OCI-M1 (cell line): ENCODE data around the gene CASP5.
"Not testable (repeated sequence)": the region's sequence is repeated elsewhere in the genome, so short reads cannot be mapped to it uniquely, and the experiment has no call there.

Experiments used
- DNase-seq: peaks from one replicate; lab custom pipeline; 2025; lab: John Stamatoyannopoulos, UW

CASP5 gene

DNA sequence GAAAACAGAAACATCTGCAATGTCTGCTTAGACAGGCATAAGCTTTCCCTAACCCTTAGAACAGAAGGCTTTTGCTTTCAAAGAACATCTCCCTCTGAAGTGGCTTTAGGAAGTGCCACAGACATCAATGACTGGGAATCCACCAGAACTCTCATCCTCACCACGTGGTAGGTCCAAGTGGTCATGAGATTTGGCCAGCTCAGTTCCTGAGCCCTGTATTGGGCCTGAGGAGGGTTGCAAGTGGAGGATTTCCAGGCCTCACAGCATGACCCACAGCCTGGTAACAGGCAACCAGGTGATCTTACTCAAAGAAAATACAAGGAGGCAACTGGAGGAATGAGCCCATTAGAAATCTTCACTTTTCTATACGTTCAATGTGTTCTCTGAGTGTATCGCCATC lies 10.4 kb upstream of the CASP5 start:
- no peak for DNase-seq

DNA sequence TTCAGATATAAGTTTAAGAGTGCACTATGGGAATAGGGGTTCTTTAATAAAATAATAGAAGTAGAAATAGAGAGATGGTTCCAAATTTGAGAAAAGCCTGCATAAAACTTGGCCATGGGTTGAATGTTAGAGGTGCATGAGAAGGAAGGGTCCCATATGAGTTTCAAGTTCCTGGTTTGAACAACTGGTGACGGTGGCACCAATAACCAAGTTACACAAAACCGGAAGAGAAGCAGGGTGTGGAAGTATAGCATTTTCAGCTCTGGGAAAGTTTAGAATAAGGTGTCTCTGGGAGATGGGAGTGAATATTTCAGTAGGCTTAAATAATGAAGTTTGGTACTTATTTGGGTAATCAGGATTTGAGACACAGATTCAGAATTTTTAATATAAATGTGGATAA lies 9.5 kb upstream of the CASP5 start:
- no peak for DNase-seq

- DNase-seq = peak; percentile 73
Measured at GRCh38 chr11:105027678-105028077, 4.7 kb upstream of the CASP5 start.

GRCh38 chr11:105024394-105024793 lies 1.4 kb upstream of the CASP5 start:
- peak; percentile 31 for DNase-seq

GRCh38 chr11:105022527-105022926 lies 441 bp downstream of the CASP5 start:
- no peak for DNase-seq

DNA sequence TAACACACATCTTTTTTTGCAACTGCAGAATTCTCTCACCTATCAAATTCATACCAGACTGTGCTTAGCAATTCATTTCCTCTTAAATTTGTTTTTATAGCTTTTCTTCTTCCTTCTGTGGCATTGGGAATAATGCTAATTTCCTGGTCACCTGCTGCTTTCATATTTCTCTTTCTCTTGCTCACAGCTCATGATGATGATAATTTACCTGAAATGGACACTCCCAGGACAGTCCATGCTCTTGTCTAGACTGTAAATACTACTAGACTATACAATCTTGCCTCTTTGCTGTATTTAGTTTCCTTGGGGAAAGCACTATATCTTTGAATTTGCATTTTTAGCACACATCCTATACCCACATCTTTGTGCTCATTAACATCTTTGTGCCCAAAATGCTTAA lies 15.5 kb downstream of the CASP5 start:
- no peak for DNase-seq

DNA sequence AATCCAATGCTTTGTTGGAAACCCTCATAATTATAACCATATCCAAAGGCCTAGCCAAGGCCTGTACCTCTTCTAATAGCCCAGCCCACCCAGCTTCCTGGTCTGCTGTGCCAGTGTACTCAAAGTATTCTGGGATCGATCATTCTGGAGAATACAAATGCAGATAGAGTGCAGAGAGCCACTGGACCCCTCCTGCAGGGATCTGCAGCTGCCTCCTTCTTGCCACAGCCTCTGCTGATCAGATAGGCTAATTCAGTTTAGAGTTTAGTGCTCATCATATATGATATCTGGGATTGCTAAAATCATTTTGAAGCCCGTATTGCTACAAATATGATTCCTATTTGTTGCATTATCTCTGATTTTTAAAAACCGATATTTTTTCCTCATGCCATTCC lies 17.5 kb downstream of the CASP5 start:
- no peak for DNase-seq

DNA sequence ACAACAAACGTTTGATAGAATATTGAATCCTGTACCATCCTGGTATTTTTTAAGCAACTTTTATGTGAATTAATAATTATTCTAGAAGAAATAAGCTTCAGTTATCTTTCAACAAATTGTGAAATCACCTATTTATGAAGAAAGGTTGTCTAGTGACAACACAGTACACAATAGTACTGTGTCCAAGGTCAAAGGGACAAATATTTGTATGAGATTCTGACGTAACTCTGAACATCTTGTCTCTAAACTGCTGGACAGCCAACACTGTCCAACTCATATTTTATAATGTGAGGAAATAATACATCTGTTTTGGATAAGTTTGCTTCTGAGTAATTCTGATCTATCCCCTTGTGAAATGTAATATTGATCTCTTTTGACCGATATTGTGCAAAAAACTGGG lies 18.9 kb downstream of the CASP5 start:
- no peak for DNase-seq

GRCh38 chr11:105003151-105003550 lies 19.8 kb downstream of the CASP5 start:
- DNase-seq = no peak

DNA sequence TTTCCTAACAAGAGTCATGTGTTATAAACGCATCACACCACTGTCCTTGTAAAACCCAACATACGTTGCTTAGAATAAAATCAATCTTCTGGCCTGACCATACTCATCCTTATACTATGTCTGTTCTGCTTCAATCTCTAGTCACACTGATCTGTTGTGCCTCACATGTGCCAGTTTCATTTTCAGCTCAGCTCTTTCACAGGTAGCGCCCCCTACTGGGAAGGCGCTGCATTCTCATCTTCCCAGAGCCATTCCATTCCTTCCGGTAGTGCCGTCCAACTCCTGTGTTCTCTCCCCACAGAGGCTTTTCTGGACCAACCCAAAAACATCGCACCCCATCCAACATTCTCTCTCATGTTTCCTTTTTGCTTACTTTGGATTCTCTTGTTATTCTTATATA lies 22.2 kb downstream of the CASP5 start:
- peak; percentile 37 for DNase-seq

DNA sequence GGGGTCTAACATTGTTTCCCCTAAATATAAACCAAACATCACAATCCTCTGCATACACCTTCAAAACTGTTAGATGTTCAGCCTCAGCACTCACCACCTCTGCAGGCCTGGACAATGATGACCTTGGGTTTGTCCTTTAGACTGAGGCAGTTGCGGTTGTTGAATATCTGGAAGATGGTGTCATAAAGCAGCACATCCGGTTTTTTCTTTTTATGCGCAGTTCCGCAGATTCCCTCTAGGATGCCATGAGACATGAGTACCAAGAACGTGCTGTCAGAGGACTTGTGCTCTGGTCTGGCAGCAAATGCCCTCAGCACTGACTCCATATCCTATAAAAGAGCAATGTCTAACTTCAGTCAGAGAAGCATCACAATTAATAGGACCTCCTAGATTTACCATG lies 22.8 kb downstream of the CASP5 start:
- DNase-seq = no peak

GRCh38 chr11:104999721-105000120 lies 23.2 kb downstream of the CASP5 start:
- DNase-seq = no peak

GRCh38 chr11:104997288-104997687 lies 25.7 kb downstream of the CASP5 start:
- DNase-seq = peak; percentile 54

- no peak for DNase-seq
Measured at GRCh38 chr11:104995001-104995408, 28.0 kb downstream of the CASP5 start.

DNA sequence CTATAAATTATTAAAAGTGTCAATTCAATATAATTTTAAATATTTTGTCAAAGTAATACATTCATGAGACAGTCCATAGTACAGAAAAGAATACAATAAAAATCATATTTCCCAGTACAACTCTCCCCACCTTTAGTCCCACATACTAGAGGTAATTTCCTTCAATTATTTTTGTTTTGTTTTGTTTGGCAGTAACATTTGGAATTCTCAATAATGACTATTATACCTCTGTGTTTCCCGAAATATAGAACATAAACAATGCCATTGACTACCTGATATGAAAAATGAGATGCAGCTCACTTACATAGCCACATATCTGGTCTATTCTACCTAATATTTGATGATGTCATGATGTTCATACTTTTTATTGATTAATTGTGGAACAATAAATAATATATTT lies 30.2 kb downstream of the CASP5 start:
- DNase-seq = no peak

DNA sequence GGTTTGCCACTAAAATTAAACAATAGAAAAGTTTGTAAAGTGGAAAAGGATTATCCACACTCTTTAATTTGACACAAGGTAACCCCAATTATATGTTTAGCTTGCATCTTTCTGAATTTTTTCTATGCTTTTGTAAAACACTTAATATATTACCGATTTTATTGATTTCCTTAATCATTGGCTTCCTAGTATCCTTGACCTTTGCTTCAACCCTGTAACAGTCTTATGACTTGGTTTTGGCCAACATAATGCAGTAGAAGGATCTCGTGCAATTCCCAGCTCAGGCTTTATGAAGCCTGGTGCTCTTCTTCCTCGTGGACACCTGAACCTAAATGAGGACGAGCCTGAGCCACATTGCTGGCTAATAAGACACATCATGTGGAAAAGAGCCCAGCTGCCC lies 31.0 kb downstream of the CASP5 start:
- DNase-seq = no peak

DNA sequence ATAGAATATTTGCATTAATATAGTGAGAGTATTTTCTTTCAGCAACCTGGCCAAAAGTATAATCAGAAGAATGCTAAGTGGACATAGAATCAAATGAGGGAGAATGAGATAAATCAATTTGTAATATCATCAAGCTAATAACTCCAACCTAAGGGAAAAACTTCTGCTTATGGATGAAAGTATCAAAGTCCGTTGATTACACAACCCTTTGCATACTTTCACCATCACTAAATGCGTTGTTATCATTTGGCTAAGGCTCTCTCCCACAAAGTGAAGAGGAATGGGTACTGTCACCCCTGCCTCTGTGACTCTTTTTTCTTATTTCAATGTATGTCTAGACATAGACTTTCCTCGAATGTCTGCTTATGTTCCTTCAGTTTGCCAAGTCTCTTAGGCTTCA lies 38.2 kb downstream of the CASP5 start:
- no peak for DNase-seq

DNA sequence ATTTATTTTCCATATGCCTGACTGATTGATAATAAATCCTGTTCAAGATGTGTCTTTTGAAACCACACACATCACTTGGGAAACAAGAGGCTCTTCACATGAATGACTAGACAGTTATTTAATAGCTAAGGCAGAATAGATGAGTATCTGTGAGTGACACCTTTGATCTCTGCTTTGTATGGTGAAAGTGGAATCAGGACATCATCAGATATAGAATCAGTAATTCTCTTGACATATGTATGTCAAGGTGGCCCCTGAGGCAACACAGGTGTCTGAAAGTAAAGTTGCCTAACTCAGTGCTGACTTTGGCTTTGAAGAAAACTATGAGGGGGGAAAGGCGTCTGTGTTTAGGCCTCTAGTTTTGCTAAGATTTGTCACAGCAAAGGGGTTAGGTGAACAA lies 43.1 kb downstream of the CASP5 start:
- no peak for DNase-seq

DNA sequence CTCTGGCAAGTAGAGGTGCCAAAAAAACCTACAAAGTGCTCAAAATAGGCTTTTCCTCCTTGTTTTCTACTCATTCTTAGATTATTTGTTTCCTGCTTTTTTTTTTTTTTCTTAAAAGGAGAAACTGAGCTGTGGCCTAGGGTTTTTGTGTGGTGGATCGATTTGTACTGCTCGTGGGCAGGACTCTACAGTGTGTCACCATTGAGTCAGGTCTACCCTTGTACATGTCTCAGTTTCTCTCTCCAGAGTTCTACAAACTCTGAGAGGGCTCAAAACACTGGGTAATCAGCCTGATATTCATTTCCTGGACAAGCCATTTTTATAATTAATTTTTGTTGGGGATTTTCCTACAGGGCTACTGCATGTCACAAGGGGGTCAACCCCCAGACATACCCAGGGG lies 49.4 kb downstream of the CASP5 start:
- no peak for DNase-seq

DNA sequence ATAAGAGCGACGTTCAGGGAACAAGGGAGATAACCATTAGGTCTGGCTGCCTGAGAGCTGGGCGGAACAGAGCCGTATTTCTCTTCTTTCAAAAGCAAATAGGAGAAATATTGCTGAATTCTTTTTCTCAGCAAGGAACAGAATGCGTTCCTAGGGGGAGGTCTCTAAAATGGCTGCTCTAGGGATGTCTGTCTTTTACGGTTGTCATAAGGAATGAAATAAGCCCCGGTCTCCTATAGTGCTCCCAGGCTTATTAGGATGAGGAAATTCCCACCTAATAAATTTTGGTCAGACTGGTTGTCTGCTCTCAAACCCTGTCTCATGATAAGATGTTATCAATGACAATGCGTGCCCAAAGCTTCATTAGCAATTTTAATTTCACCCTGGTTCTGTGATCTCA lies 50.0 kb downstream of the CASP5 start:
- not testable (repeated sequence) for DNase-seq

DNA sequence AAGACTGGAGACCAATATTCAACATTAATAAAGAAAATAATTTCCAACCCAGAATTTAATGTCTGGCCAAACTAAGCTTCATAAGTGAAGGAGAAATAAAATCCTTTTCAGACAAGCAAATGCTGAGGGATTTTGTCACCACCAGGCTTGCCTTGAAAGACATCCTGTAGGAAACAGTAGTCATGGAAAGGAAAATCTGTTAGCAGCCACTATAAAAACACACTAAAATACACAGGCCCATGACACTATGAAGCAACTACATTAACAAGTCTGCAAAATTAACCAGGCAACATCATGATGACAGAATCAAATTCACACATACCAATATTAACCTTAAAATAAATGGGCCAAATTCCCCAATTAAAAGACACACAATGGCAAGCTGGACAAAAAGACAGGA lies 52.2 kb downstream of the CASP5 start:
- no peak for DNase-seq

- no peak for DNase-seq
Measured at GRCh38 chr11:104968856-104969776, 53.9 kb downstream of the CASP5 start.

DNA sequence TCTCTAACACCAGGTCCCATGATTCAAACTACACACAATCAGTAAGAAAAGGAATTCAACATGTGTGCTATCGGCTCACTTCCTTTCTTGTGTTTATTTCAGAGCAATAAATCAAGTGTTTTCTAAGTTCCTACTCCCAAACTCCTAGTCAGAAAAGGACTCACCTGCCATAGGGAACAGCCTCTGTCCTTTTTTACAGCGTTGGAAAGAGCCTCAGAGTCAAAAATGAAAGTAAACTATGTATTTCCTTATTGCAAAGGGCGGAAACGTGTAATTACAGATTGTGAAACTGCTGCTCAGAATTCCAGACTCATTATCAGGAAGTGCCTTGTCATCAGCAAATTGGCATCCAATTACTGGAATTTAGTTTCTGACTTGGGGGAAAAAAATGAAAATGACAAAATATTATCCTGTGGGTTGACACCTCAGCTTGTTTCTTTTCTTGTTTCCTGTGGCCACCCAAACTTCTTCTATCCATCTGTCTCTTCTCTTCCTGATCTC lies 54.6 kb downstream of the CASP5 start, which contains the start of gene CASP4:
Gene CASP4 (minus strand): TSS at position 220 of the 501 bp plus-strand sequence. CDS start 49 bp downstream, at position 171.
- DNase-seq = peak; percentile 55
